ENCODE results near the gene BANP.

GRCh38 chr16:87970186-87970585 lies 19.0 kb downstream of the BANP start:
- TF ChIP-seq POLR2A (IDR thresholded peaks at IDR 0.05; ENCODE audit: low read depth, low read length) (no peak), SPI1 (IDR thresholded peaks at IDR 0.05; ENCODE audit: low read depth, low read length) (no peak), POLR2AphosphoS5 (IDR thresholded peaks at IDR 0.05; ENCODE audit: low read depth, low read length) (no peak), TAF1 (IDR thresholded peaks at IDR 0.05; ENCODE audit: low read depth, low read length) (no peak), PAX5 (IDR thresholded peaks at IDR 0.05; ENCODE audit: insufficient read depth, low read length, severe bottlenecking) (no peak), POU2F2 (IDR thresholded peaks at IDR 0.05; ENCODE audit: low read depth, low read length) (no peak)
